Omental fat pad (tissue), 4 donors: ENCODE results near the gene CUL2. TPM values are rescaled to one million over a fixed set of nuclear protein-coding genes. Genes with fewer than 3 reads are reported as not detected.
A peak's percentile ranks its signal among the peaks of the same experiment; 100 is the strongest.

ENCODE experiments used
- ATAC-seq: fragments of 150-250 bp; one replicate; pipeline ENCODE4 v1.9.1; 2016; ENCODE audit warnings: mild to moderate bottlenecking, moderate library complexity; ENCODE audit not compliant: low FRiP score
- DNase-seq: peaks from one replicate; pipeline ENCODE4 v3.0.0-alpha.2; 2019; ENCODE audit warnings: low spot score
- total RNA-seq, 4 donors: library from RNA; depleted of rRNA; stranded (reverse); fragments of >200 nt; gene quantifications; one replicate each; pipeline ENCODE4 v1.1.0, GENCODE V29; 2016
- TF ChIP-seq, protein P1 (sequence below), 3 donors: fragments of 450-650 bp; IDR thresholded peaks; one replicate each; pipeline ENCODE4 v1.5.1; 2016 to 2017; ENCODE audit warnings: antibody characterized with exemption in 3 of 3, mild to moderate bottlenecking in 3 of 3, moderate library complexity in 2 of 3

The CUL2 gene
- total RNA-seq, 4 donors from 2014 or later, result 16.5 to 20.2 (median 17.7) TPM

DNA sequence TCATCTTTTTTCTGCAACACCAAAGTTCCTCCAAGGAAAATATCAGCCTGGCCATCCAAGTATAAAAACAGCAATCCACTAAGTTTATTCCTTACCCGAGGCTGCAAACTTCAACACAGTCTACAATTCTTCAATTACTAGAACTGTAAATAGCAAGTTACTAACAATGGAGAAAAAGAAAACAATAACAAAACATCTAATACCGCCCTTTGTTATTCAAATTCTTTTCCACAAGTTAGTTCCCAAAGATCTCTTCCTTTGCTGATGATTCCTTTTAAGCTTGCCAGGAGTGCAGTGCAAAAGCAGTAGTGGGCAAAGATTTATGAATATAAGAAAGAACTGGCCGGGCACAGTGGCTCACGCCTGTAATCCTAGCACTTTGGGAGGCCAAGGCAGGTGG is 86.2 kb downstream of the CUL2 start:
- DNase-seq, result no peak
- no peak for ATAC-seq
- TF ChIP-seq, protein P1, sequence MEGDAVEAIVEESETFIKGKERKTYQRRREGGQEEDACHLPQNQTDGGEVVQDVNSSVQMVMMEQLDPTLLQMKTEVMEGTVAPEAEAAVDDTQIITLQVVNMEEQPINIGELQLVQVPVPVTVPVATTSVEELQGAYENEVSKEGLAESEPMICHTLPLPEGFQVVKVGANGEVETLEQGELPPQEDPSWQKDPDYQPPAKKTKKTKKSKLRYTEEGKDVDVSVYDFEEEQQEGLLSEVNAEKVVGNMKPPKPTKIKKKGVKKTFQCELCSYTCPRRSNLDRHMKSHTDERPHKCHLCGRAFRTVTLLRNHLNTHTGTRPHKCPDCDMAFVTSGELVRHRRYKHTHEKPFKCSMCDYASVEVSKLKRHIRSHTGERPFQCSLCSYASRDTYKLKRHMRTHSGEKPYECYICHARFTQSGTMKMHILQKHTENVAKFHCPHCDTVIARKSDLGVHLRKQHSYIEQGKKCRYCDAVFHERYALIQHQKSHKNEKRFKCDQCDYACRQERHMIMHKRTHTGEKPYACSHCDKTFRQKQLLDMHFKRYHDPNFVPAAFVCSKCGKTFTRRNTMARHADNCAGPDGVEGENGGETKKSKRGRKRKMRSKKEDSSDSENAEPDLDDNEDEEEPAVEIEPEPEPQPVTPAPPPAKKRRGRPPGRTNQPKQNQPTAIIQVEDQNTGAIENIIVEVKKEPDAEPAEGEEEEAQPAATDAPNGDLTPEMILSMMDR (IDR thresholded peaks at IDR 0.05), result no peak

DNA sequence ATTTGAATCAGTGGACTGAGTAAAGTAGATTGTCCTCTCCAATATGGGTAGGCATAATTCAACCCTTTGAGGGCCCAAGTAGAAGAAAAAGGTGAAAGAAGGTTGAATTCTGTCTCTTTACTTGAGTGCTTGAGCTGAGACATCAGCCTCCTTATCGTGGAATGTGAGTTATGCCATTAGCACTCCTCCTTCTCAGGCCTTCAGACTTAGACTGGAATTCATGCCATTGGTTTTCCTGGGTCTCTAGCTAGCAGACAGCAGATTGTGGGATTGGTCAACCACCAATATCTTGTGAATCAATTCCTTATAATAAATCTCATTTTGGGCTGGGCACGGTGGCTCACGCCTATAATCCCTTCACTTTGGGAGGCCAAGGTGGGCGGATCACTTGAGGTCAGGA is 89.2 kb downstream of the CUL2 start:
- TF ChIP-seq, protein P1 (IDR thresholded peaks at IDR 0.05), result no peak
- DNase-seq (no peak), ATAC-seq (no peak)

DNA sequence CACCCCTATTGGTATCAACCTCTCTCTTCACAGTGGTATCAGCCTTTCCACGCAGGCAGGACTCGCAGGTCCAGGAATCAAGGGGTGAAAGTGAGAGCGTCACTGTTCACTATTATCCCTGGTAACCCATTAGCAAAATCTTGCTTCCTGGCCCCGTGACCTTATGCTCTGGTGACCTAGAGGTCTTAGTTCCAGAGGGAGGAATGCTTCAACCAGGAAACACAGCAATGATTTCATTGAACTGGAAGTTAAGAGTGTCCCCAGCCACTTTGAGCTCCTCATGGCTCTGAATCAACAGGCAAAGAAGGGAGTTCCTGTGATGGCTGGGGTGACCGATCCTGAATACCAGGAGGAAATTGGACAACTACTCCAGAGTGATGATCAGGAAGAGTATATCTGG is 90.6 kb downstream of the CUL2 start:
- no peak for DNase-seq
- TF ChIP-seq, protein P1 (IDR thresholded peaks at IDR 0.05), result no peak
- no peak for ATAC-seq

DNA sequence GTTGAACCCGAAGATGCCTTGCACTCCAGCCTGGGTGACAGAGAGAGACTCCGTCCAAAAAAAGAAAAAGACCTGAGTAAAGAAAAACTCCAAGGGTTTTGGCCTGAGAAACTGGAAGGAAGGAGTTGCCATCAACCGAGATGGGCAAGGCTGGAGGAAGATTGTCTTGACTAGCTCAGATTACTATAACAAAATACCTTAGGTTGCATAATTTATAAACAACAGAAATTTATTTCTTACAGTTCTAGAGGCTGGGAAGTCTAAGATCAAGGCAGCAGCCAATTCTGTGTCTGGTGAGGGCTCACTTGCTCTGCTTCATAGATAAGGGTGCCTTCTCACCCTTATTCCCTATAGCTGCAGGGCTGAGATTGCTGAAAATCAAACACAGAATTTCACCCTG is 91.2 kb downstream of the CUL2 start:
- TF ChIP-seq, protein P1 (IDR thresholded peaks at IDR 0.05), result no peak
- no peak for DNase-seq
- ATAC-seq, result no peak

DNA sequence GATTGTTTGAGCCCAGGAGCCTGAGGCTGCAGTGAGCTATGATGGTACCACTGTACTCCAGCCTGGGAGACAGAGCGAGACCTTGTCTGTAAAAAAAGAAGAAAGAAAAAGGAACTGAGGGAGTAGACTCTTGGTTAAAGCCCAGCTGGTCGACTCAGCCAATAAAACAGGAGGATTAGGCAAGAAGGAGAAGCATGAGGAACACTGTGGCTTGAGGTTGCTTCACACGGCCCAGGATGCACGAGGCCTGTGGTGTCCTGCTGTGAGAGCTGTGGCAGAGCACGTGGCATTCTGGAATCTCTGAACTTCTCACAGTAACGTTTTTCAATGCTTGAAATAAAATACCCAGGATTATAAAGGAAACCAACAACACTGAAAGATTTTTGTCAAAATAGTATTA is 93.3 kb downstream of the CUL2 start:
- DNase-seq (no peak), ATAC-seq (no peak)
- TF ChIP-seq, protein P1 (IDR thresholded peaks at IDR 0.05), result no peak

DNA sequence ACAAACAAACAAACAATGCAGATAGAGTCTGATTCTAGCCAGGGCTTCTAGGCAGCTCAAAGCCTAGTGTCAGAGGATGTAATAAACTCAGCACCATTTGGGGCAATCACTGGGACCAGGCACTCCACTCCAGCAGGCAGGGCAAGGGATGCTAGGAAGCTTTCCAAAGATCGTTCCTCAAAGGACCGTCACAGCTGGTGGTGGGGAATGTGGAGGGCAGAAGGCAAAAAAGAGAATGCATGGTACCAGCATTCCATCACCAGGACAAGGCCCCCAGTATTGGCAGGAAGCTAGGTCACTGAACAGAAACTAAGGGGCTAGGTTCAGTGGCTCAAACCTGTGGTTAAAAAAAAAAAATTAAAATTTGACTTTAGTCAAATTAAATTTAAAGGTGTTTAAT is 94.2 kb downstream of the CUL2 start:
- TF ChIP-seq, protein P1 (IDR thresholded peaks at IDR 0.05), result no peak
- ATAC-seq (no peak), DNase-seq (no peak)

DNA sequence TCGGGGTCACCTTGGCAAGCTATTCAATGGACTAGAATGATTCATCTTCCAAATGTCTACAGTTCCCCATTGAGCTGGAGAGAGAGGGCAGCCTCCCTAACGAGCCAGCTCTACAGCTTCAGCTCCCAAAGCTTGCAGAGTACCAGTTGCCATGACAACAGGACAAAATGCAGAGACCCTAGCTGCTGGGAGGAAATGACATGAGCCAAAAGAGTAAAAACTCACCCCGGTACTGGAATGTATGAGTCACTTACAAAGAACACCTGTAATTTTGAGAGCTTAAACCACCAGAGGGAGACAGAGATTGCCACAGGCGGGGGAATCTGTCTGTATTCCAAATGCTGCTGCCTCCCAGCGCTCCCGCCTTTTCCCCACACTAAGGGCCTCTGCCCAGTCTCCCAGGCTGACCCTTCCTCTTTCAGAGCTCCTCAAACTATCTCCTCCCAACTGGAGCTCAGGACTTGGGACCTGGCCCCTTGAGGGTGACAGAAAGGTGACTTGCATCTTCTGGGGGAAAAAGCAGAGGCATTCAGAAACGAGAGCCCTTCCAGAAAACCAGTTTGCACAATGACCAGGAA is 95.5 kb downstream of the CUL2 start:
- TF ChIP-seq, protein P1 (IDR thresholded peaks at IDR 0.05), result peak in 1 of 3 donors; percentile 40
- no peak for DNase-seq
- peak; percentile 77 for ATAC-seq
